VCaP (cell line): ENCODE data around the gene CTSA.
A peak's percentile ranks its signal among the peaks of the same experiment; 100 is the strongest.

Source experiments
- H3K27ac ChIP-seq: fragments of 450-650 bp; 2 replicates; pipeline ENCODE4 v1.5.1; 2017
- CTCF ChIP-seq: fragments of 450-650 bp; conservative IDR thresholded peaks from 2 replicates; pipeline ENCODE4 v1.5.1; 2017; ENCODE audit warnings: mild to moderate bottlenecking, moderate library complexity

Gene CTSA

GRCh38 chr20:45890985-45891983 is at the start of gene CTSA, which contains the start of gene NEURL2:
CTSA (plus strand) TSS chr20:45891335; CDS start chr20:45891569, 234 bp downstream.
NEURL2 (minus strand) TSS chr20:45891208; CDS start chr20:45890991, 217 bp downstream.
- H3K27ac ChIP-seq: peak within 1 kb of the TSS; percentile 81
- TF ChIP-seq CTCF: no peak

- TF ChIP-seq CTCF: no peak
- no peak overlapping the region for H3K27ac ChIP-seq
Observed at GRCh38 chr20:45841407-45842129, 49.6 kb upstream of the CTSA start.

- no peak for TF ChIP-seq CTCF
- 0 out of 2 replicates have a peak overlapping the region, but pooled peaks have one; percentile 4 for H3K27ac ChIP-seq
Observed at GRCh38 chr20:45842169-45842812, 48.8 kb upstream of the CTSA start.

DNA sequence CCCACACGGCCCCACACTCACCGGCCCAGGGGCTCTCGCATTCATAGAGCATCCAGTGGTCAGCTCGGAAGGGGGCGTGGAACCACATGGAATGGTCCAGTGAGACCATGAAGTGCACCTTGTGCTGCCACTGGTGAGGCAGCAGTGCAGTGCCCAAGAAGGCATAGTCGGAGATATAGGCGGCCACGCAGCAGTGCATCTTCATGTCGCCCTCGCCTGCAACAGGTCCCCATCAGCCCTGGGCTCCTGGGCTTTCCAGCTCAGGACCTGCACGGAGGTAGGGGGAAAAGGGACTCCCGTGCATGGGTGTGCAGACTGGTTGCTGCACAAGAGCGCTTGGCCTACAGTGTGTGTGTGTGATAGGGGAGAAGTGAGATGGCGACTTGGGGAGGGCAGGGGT is 47.6 kb upstream of the CTSA start:
- TF ChIP-seq CTCF: no peak
- no peak overlapping the region for H3K27ac ChIP-seq

DNA sequence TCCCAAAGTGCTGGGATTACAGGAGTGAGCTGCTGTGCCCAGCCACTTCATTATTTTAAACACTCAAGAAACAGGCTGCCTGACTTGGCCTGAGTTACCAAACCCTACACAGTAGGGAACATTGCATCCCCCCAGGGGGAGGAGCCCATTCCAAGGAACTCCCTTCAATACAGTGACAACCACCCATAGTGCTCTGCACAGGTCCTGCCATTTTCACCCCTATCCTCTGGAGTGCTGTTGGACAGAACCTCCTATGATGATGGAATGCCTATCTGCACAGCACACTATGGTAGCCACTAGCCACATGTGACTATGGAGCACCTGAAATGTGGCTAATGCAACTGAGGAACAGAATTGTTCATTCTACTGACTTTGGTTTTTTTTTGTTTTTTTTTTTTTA is 45.7 kb upstream of the CTSA start:
- H3K27ac ChIP-seq: no peak overlapping the region
- TF ChIP-seq CTCF: no peak

- H3K27ac ChIP-seq: no peak overlapping the region
- TF ChIP-seq CTCF: no peak
Observed at GRCh38 chr20:45848421-45848820, 42.7 kb upstream of the CTSA start.
